Glutamatergic neuron (in vitro differentiated cells): Measurements from ENCODE around the gene FGGY. TPM values are rescaled to one million over a fixed set of nuclear protein-coding genes. Genes with fewer than 3 reads are reported as not detected.

ENCODE experiments used
- DNase-seq: peaks from one replicate; pipeline ENCODE4 v3.0.0; 2022
- H3K27ac Mint-ChIP-seq: one replicate; pipeline ENCODE4 v1.8.0; 2020; ENCODE audit warnings: mild to moderate bottlenecking, mixed read lengths, inconsistent platforms; ENCODE audit not compliant: unreplicated experiment
- H3K27me3 Mint-ChIP-seq: one replicate; pipeline ENCODE4 v1.8.0; 2020; ENCODE audit warnings: mild to moderate bottlenecking, moderate library complexity, mixed read lengths, inconsistent platforms; ENCODE audit not compliant: unreplicated experiment
- H3K36me3 Mint-ChIP-seq: one replicate; pipeline ENCODE4 v1.8.0; 2020; ENCODE audit warnings: mild to moderate bottlenecking, mixed read lengths, inconsistent platforms; ENCODE audit not compliant: unreplicated experiment
- H3K4me1 Mint-ChIP-seq: one replicate; pipeline ENCODE4 v1.8.0; 2020; ENCODE audit warnings: mild to moderate bottlenecking, low read depth, mixed read lengths, inconsistent platforms; ENCODE audit not compliant: unreplicated experiment
- H3K4me3 Mint-ChIP-seq: one replicate; pipeline ENCODE4 v1.8.0; 2020; ENCODE audit warnings: mild to moderate bottlenecking, mixed read lengths, inconsistent platforms; ENCODE audit not compliant: unreplicated experiment
- H3K9me3 Mint-ChIP-seq: one replicate; pipeline ENCODE4 v1.8.0; 2020; ENCODE audit warnings: mild to moderate bottlenecking, moderate library complexity, mixed read lengths, inconsistent platforms; ENCODE audit not compliant: unreplicated experiment
- total RNA-seq: library from RNA; stranded (reverse); fragmentation: NEBNext Ultra II Directional; extraction: Animal tissue kit (Norgen Biotek cat#: 25700); gene quantifications from one replicate; pipeline ENCODE4 v1.2.1, GENCODE V29; 2021; ENCODE audit not compliant: unreplicated experiment
- TF ChIP-seq, protein P1 (sequence below): fragments of 200-600 bp; sonication (generic); IDR thresholded peaks from one replicate; pipeline ENCODE4 v1.5.0; 2021; ENCODE audit not compliant: partially characterized antibody, unreplicated experiment

Gene FGGY
- total RNA-seq, 1 donor from 2014 or later: 11.6 TPM

DNA sequence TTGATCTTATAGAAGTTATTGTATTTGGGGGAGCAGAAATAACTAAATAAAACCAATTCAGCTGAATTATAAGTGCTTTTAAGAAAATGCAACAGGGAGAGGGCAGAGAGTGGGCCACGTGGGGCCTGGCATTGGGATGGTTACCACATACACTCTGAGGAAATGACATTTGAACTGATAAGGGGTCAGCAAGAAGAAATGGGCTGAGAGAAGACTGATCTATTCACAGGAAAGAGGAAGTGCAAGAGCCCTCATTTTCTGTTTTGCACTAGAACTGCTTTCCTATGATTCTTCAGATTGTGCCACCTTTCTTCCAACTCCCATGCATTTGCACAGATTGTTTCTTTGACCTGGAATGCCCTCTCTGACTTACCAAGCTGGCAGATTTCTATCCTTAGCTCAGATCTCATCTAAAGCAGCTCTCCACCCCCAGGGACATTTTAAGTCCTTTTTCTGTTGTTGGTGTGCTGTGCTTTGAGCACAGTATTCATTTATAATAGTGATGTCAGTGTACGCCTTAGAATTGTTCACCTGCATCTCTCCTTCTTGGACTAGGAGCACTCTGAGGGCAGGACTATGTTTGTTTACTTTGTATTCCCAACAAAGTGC lies 115.9 kb downstream of the FGGY start:
- Mint-ChIP-seq H3K4me1 (no peaks in the 10 kb centered on the region), H3K4me3 (no peak overlapping the region), H3K36me3 (no peaks in the 10 kb centered on the region), H3K9me3 (no peaks in the 10 kb centered on the region), H3K27ac (no peak overlapping the region), H3K27me3 (no peaks in the 10 kb centered on the region)
- TF ChIP-seq, protein P1, sequence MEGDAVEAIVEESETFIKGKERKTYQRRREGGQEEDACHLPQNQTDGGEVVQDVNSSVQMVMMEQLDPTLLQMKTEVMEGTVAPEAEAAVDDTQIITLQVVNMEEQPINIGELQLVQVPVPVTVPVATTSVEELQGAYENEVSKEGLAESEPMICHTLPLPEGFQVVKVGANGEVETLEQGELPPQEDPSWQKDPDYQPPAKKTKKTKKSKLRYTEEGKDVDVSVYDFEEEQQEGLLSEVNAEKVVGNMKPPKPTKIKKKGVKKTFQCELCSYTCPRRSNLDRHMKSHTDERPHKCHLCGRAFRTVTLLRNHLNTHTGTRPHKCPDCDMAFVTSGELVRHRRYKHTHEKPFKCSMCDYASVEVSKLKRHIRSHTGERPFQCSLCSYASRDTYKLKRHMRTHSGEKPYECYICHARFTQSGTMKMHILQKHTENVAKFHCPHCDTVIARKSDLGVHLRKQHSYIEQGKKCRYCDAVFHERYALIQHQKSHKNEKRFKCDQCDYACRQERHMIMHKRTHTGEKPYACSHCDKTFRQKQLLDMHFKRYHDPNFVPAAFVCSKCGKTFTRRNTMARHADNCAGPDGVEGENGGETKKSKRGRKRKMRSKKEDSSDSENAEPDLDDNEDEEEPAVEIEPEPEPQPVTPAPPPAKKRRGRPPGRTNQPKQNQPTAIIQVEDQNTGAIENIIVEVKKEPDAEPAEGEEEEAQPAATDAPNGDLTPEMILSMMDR: no peak
- no peak for DNase-seq

DNA sequence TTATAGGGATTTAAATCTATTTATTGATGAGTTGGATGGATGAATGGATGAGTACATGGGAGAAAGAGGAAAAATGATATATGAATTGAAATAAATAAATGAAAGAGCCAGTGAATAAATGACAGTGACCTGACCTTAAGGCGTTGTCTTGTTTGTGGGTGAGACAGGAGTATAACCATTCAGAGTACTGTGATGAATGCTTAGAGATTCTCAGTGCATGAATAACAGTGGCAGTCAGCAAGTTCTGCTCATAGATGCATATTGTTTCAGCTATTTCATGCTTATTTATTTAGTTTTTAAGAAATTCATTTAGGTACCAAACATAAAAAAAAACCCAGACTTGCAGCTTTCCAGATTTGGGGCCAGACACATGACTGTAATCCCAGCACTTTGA lies 116.4 kb downstream of the FGGY start:
- Mint-ChIP-seq H3K27me3 (no peaks in the 10 kb centered on the region), H3K27ac (no peak overlapping the region), H3K4me3 (no peak overlapping the region), H3K9me3 (no peaks in the 10 kb centered on the region), H3K4me1 (no peaks in the 10 kb centered on the region), H3K36me3 (no peaks in the 10 kb centered on the region)
- TF ChIP-seq, protein P1: no peak
- DNase-seq: no peak

DNA sequence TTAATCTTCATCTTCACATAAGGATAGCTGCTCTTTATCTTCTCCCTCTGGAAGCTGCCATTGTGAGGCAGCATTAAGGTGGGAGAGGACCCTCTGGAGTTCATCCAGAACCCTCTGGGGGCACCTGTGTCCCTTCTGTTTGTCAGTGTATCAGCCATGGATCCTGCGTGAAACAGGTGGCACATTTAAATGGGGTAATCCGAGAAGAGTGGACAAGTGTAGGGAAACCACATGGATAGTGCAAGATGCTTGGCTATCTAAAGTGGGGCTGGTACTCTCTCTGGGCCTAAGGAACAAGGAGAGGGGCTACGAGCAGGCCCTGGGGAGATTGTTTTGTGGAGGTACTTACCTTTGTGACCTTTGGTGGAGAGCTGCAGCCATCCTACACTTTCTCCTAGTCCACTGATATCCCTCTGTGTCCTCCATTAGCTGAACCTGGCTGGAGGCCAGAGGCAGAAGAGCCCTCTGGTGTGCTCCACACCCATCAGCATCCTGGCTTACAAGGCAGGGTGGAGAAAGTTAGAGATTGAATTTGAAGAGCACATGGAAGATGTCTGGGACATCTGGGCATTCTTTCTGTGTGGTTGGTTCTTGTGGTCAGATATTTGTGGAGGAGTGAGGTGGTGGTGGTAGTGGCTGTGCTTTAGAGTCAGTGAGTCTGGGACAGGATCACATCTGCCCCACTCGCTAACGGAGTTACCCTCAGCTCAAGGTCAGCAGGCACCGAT lies 117.7 kb downstream of the FGGY start:
- TF ChIP-seq, protein P1: no peak
- Mint-ChIP-seq H3K9me3 (no peaks in the 10 kb centered on the region), H3K4me1 (peaks cover 8% of the 10 kb centered on the region), H3K4me3 (no peak overlapping the region), H3K36me3 (no peaks in the 10 kb centered on the region), H3K27me3 (no peaks in the 10 kb centered on the region), H3K27ac (no peak overlapping the region)
- DNase-seq: no peak

DNA sequence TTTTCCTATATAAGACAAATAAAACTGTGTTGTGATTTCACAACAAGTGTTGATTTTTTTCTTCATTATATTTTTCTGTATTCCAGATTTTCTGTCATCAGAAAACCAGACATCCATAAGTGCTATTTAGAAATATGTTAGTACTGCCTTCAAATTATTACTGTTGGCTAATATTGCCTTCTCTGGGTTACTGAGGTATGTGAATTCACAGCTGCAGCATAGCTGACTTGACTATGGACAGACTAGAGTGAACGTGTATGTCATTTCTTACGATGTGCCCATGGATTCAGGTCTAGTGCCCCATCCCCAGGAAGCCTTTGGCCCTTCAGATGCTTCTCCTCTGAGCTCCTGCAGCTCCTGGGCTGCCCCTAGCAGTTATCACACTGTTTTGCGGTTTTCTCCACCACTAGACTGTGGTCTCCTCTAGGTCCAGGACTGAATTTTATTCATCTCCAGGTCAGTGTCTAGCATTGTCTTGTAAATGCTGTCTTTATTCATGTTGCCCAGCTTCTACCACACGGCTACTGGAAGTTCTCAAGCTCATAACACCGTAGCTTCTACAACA lies 118.5 kb downstream of the FGGY start:
- no peak for DNase-seq
- no peak overlapping the region for H3K27ac Mint-ChIP-seq
- TF ChIP-seq, protein P1: no peak
- H3K4me3 Mint-ChIP-seq: no peak overlapping the region
- H3K4me1 Mint-ChIP-seq: peaks cover 8% of the 10 kb centered on the region
- H3K36me3 Mint-ChIP-seq: no peaks in the 10 kb centered on the region
- H3K9me3 Mint-ChIP-seq: no peaks in the 10 kb centered on the region
- no peaks in the 10 kb centered on the region for H3K27me3 Mint-ChIP-seq

DNA sequence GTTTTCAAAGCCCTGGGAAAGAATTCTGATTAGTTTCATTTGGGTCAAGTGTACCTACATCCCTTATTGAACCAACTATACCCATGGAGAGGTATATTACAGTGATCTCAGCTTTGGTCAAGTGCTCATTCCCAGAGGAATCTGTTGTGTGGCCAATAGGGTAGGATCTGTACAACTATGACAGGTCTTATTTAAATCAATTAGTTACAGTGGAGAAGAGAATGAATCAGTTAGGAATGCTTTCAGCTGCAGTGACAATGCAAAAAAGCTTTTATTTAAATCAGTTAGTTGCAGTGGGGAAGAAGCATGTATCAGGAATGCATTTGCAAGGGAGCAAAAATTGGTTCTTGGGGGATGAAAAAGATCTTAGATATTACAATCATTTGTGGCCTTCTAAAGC lies 119.0 kb downstream of the FGGY start:
- no peak overlapping the region for H3K4me3 Mint-ChIP-seq
- H3K27me3 Mint-ChIP-seq: no peaks in the 10 kb centered on the region
- TF ChIP-seq, protein P1: no peak
- H3K36me3 Mint-ChIP-seq: no peaks in the 10 kb centered on the region
- H3K27ac Mint-ChIP-seq: no peak overlapping the region
- peaks cover 8% of the 10 kb centered on the region for H3K4me1 Mint-ChIP-seq
- no peaks in the 10 kb centered on the region for H3K9me3 Mint-ChIP-seq
- no peak for DNase-seq
